Esophagus muscularis mucosa (tissue), 4 donors: ENCODE measurements around the gene PGLYRP4. TPM values are rescaled to one million over a fixed set of nuclear protein-coding genes. Genes with fewer than 3 reads are reported as not detected.

Experiments
- DNase-seq: peaks from one replicate; pipeline ENCODE4 v3.0.0-alpha.2; 2017; ENCODE audit errors: extremely low spot score
- H3K27ac ChIP-seq, 4 donors: fragments of 200-600 bp; sonication (generic); replicated peaks in 1 of 4; 1 replicate in 3 of 4; 2 replicates in 1 of 4; pipeline ENCODE4 v1.5.1; 2016 to 2019; ENCODE audit warnings: mild to moderate bottlenecking in 1 of 4
- H3K27me3 ChIP-seq, 4 donors: fragments of 200-600 bp; sonication (generic); one replicate each; pipeline versions ENCODE4 v1.5.1 to v1.6.0; 2016 to 2019
- H3K36me3 ChIP-seq, 4 donors: fragments of 200-600 bp; sonication (generic); one replicate each; pipeline ENCODE4 v1.5.1; 2016 to 2019
- H3K4me1 ChIP-seq, 4 donors: fragments of 200-600 bp; sonication (generic); one replicate each; pipeline ENCODE4 v1.5.1; 2016 to 2019
- H3K4me3 ChIP-seq, 4 donors: fragments of 200-600 bp; sonication (generic); 1 replicate in 2 of 4; 2 replicates in 2 of 4; pipeline ENCODE4 v1.5.1; 2016 to 2019; ENCODE audit warnings: mild to moderate bottlenecking in 4 of 4, moderate library complexity in 1 of 4
- H3K9me3 ChIP-seq, 4 donors: fragments of 200-600 bp; sonication (generic); 1 replicate in 3 of 4; 2 replicates in 1 of 4; pipeline ENCODE4 v1.5.1; 2016 to 2019
- EP300 ChIP-seq: sonication (generic); formaldehyde crosslinking; IDR thresholded peaks from one replicate; pipeline ENCODE4 v1.6.1; 2017; ENCODE audit warnings: antibody characterized with exemption
- POLR2A ChIP-seq: fragments of 450-650 bp; IDR thresholded peaks from one replicate; pipeline ENCODE4 v1.6.1; 2017; ENCODE audit warnings: antibody characterized with exemption, moderate library complexity, mild to moderate bottlenecking, low read depth
- POLR2AphosphoS5 ChIP-seq, 2 donors: sonication (generic); formaldehyde crosslinking; IDR thresholded peaks; one replicate each; pipeline ENCODE4 v1.6.1; 2017; ENCODE audit warnings: antibody characterized with exemption in 2 of 2
- WGBS: methylation state at CpG from one replicate; pipeline ENCODE4 v1.1.5; 2018; 5-methylcytosine and 5-hydroxymethylcytosine counted together
- intact Hi-C: fragments of 100-400 bp; cut with DNase I; formaldehyde crosslinking; loops from one replicate; pipeline ENCODE4 v1.15.1; 2023
- total RNA-seq, 4 donors: library from RNA; depleted of rRNA; stranded (reverse); fragments of >200 nt; gene quantifications; one replicate each; pipeline versions ENCODE4 v1.1.0 to v1.2.1, GENCODE V29; 2016
- TF ChIP-seq, protein P1 (sequence below), 3 experiments: fragments of 200-600 bp in 2 of 3; fragments of 450-650 bp in 1 of 3; sonication (generic) in 2 of 3; IDR thresholded peaks; one replicate each; pipeline ENCODE4 v1.5.1; 2017 to 2019; ENCODE audit warnings: antibody characterized with exemption in 3 of 3, mild to moderate bottlenecking in 2 of 3, moderate library complexity in 1 of 3

The PGLYRP4 gene
- total RNA-seq, 4 donors from 2014 or later, result not detected

GRCh38 chr1:153360592-153361479 lies 12.2 kb upstream of the PGLYRP4 start:
- Histone ChIP-seq H3K36me3 (no peaks in the 10 kb centered on the region), H3K9me3 (no peaks in the 10 kb centered on the region), H3K4me1 (no peaks in the 10 kb centered on the region), H3K4me3 (no peak overlapping the region), H3K27me3 (peaks cover 0 to 3% (median 0%) of the 10 kb centered on the region in 4 donors), H3K27ac (no peak overlapping the region)
- TF ChIP-seq, protein P1, sequence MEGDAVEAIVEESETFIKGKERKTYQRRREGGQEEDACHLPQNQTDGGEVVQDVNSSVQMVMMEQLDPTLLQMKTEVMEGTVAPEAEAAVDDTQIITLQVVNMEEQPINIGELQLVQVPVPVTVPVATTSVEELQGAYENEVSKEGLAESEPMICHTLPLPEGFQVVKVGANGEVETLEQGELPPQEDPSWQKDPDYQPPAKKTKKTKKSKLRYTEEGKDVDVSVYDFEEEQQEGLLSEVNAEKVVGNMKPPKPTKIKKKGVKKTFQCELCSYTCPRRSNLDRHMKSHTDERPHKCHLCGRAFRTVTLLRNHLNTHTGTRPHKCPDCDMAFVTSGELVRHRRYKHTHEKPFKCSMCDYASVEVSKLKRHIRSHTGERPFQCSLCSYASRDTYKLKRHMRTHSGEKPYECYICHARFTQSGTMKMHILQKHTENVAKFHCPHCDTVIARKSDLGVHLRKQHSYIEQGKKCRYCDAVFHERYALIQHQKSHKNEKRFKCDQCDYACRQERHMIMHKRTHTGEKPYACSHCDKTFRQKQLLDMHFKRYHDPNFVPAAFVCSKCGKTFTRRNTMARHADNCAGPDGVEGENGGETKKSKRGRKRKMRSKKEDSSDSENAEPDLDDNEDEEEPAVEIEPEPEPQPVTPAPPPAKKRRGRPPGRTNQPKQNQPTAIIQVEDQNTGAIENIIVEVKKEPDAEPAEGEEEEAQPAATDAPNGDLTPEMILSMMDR (IDR thresholded peaks at IDR 0.05), result no peak
- no peak for TF ChIP-seq POLR2A
- TF ChIP-seq EP300, result no peak
- no peak for TF ChIP-seq POLR2AphosphoS5 (IDR thresholded peaks at IDR 0.05)
- intact Hi-C loops, result no loop called here
- DNase-seq, result no peak
- WGBS, result 78% methylated on average over 11 of the region's 11 CpGs

GRCh38 chr1:153360190-153360589 lies 11.5 kb upstream of the PGLYRP4 start:
- Histone ChIP-seq H3K27ac (no peak overlapping the region), H3K27me3 (peaks cover 0 to 6% (median 0%) of the 10 kb centered on the region in 4 donors), H3K9me3 (no peaks in the 10 kb centered on the region), H3K4me3 (no peak overlapping the region), H3K4me1 (no peaks in the 10 kb centered on the region), H3K36me3 (no peaks in the 10 kb centered on the region)
- TF ChIP-seq POLR2AphosphoS5 (IDR thresholded peaks at IDR 0.05) (no peak), EP300 (no peak), POLR2A (no peak)
- TF ChIP-seq, protein P1 (IDR thresholded peaks at IDR 0.05), result no peak
- 65% methylated on average over 2 of the region's 2 CpGs for WGBS
- intact Hi-C loops, result no loop called here
- no peak for DNase-seq

DNA sequence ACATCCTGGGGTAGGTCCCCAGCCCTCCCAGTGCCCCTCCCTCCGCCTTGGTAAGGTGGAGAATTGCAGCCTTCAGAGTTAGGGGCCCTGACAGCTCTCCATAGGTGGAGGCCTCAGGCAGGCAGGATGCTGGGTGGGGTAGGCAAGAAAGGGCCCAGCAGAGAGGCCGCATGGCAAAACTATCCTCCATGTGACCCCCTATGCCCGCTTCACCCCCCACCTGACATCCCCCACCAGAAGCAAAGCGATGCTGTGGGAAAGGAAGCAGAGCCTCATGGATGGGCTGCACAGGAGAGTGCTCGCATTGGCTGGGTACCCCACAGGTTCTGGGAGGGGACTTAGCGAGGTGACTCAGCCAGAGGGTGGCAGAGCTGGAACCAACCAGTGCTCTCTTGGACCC lies 10.6 kb upstream of the PGLYRP4 start:
- intact Hi-C loops, result no loop called here
- TF ChIP-seq, protein P1 (IDR thresholded peaks at IDR 0.05), result no peak
- TF ChIP-seq POLR2AphosphoS5 (IDR thresholded peaks at IDR 0.05) (no peak), EP300 (no peak), POLR2A (no peak)
- peaks cover 0 to 6% (median 0%) of the 10 kb centered on the region in 4 donors for H3K27me3 ChIP-seq
- 96% methylated on average over 6 of the region's 6 CpGs for whole genome bisulfite sequencing
- H3K4me3 ChIP-seq, result peak overlapping the region in 3 of 4 donors; percentile 12 to 38 (median 15)
- H3K4me1 ChIP-seq, result no peaks in the 10 kb centered on the region
- no peaks in the 10 kb centered on the region for H3K9me3 ChIP-seq
- DNase-seq, result no peak
- H3K27ac ChIP-seq, result no peak overlapping the region
- H3K36me3 ChIP-seq, result no peaks in the 10 kb centered on the region

- Histone ChIP-seq H3K36me3 (no peaks in the 10 kb centered on the region), H3K4me3 (peak overlapping the region; percentile 1 to 38 (median 14)), H3K27ac (peak overlapping the region in 1 of 4 donors; percentile 23), H3K27me3 (peaks cover 0 to 6% (median 0%) of the 10 kb centered on the region in 4 donors), H3K9me3 (no peaks in the 10 kb centered on the region), H3K4me1 (no peaks in the 10 kb centered on the region)
- TF ChIP-seq POLR2A (no peak), EP300 (no peak), POLR2AphosphoS5 (IDR thresholded peaks at IDR 0.05) (no peak)
- TF ChIP-seq, protein P1 (IDR thresholded peaks at IDR 0.05), result no peak
- intact Hi-C loops, result no loop called here
- DNase-seq, result peak; percentile 57
- WGBS, result 91% methylated on average over 3 of the region's 3 CpGs
These were observed 10.0 kb upstream of the PGLYRP4 start for GRCh38 chr1:153358691-153358975.
